ENCODE data around the gene CD2BP2. TPM values are rescaled to one million over a fixed set of nuclear protein-coding genes. Genes with fewer than 3 reads are reported as not detected.
A peak's percentile ranks its signal among the peaks of the same experiment; 100 is the strongest.

CD2BP2 gene
- total RNA-seq, 4 donors from 2014 or later, result 33.6 to 43.2 (median 38.5) TPM

- TF ChIP-seq CTCF (IDR thresholded peaks at IDR 0.05) (no peak), POLR2A (IDR thresholded peaks at IDR 0.05) (no peak)
- H3K4me3 ChIP-seq (ENCODE audit: low read depth, poor library complexity, severe bottlenecking), result peak overlapping the region; percentile 18
- intact Hi-C loops (cut with DNase I; ENCODE audit: low total_unique reads), result no loop called here
- 57 to 61% methylated on average over 7 of the region's 7 CpGs for WGBS, 2 donors
- no peak for DNase-seq (ENCODE audit: low spot score in 2 of 2)
Measured at GRCh38 chr16:30355954-30356308, 823 bp upstream of the CD2BP2 start.

GRCh38 chr16:30354423-30355143 lies 525 bp downstream of the CD2BP2 start:
- TF ChIP-seq POLR2A (IDR thresholded peaks at IDR 0.05) (no peak), CTCF (IDR thresholded peaks at IDR 0.05) (no peak)
- H3K4me3 ChIP-seq (ENCODE audit: low read depth, poor library complexity, severe bottlenecking), result peak overlapping the region; percentile 71
- intact Hi-C loops (cut with DNase I; ENCODE audit: low total_unique reads), result no loop called here
- WGBS, 2 donors, result 1 to 2% methylated on average over 29 of the region's 36 CpGs
- DNase-seq (ENCODE audit: low spot score in 2 of 2), result no peak

- TF ChIP-seq POLR2A (IDR thresholded peaks at IDR 0.05) (no peak), CTCF (IDR thresholded peaks at IDR 0.05) (no peak)
- 86 to 89% methylated on average over 17 to 23 of the region's 23 CpGs for WGBS, 2 donors
- intact Hi-C loops (cut with DNase I; ENCODE audit: low total_unique reads), result no loop called here
Measured at GRCh38 chr16:30353438-30354129, 1.5 kb downstream of the CD2BP2 start.

GRCh38 chr16:30352488-30353401 lies 2.4 kb downstream of the CD2BP2 start:
- H3K4me3 ChIP-seq (ENCODE audit: low read depth, poor library complexity, severe bottlenecking), result no peak overlapping the region
- no peak for DNase-seq (ENCODE audit: low spot score in 2 of 2)
- TF ChIP-seq CTCF (IDR thresholded peaks at IDR 0.05), result no peak
- no peak for TF ChIP-seq POLR2A (IDR thresholded peaks at IDR 0.05)
- intact Hi-C loops (cut with DNase I; ENCODE audit: low total_unique reads), result no loop called here
- WGBS, 2 donors, result 85 to 87% methylated on average over 14 of the region's 14 CpGs

More at GRCh38 chr16:30353438-30354129, 1.5 kb downstream of the CD2BP2 start:
- DNase-seq (ENCODE audit: low spot score in 2 of 2), result no peak
- H3K4me3 ChIP-seq (ENCODE audit: low read depth, poor library complexity, severe bottlenecking), result no peak overlapping the region

- DNase-seq (ENCODE audit: low spot score in 2 of 2), result no peak
- TF ChIP-seq POLR2A (IDR thresholded peaks at IDR 0.05) (no peak), CTCF (IDR thresholded peaks at IDR 0.05) (no peak)
- intact Hi-C loops (cut with DNase I; ENCODE audit: low total_unique reads), result no loop called here
- H3K4me3 ChIP-seq (ENCODE audit: low read depth, poor library complexity, severe bottlenecking), result no peak overlapping the region
- 61% methylated on average over 11 of the region's 11 CpGs for WGBS, 2 donors
Measured at GRCh38 chr16:30351586-30352419, 3.3 kb downstream of the CD2BP2 start.

All from lower leg skin (tissue), 4 donors.